Measurements from ENCODE around the gene SORCS1.

DNA sequence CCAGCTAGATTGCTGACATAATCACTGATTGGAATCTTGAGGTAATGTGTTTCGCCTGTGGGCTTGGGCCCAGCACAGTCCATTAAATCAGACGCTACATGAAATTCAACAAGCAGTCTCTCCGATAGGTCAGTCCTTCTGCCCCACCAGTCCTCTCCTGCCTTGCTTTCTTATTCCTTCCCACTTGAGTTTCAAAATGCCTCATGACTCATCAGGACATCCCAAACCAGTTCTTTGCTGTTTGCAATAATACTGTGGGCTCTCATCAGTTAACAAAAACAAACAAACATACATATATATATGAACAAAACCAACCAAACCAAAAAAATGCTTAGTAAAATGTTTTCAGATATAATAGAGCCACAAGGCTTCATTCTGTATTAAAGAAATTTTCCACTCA lies 599.0 kb downstream of the SORCS1 start:
- TF ChIP-seq, protein P1, sequence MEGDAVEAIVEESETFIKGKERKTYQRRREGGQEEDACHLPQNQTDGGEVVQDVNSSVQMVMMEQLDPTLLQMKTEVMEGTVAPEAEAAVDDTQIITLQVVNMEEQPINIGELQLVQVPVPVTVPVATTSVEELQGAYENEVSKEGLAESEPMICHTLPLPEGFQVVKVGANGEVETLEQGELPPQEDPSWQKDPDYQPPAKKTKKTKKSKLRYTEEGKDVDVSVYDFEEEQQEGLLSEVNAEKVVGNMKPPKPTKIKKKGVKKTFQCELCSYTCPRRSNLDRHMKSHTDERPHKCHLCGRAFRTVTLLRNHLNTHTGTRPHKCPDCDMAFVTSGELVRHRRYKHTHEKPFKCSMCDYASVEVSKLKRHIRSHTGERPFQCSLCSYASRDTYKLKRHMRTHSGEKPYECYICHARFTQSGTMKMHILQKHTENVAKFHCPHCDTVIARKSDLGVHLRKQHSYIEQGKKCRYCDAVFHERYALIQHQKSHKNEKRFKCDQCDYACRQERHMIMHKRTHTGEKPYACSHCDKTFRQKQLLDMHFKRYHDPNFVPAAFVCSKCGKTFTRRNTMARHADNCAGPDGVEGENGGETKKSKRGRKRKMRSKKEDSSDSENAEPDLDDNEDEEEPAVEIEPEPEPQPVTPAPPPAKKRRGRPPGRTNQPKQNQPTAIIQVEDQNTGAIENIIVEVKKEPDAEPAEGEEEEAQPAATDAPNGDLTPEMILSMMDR (conservative IDR thresholded peaks at IDR 0.05 in 1 of 2, IDR thresholded peaks at IDR 0.05 in 1 of 2; ENCODE audit: low read depth in 1 of 2, low read length in 2 of 2), result no peak
- TF ChIP-seq EZH2 (IDR thresholded peaks at IDR 0.05; ENCODE audit: low read length, missing control alignments), result no peak
